Activated CD4-positive, alpha-beta T cell treated with anti-CD3 and anti-CD28 coated beads, Interleukin-2, amount 50 U/mL, for 24 hours (primary cell): Measurements from ENCODE around the gene KDM3A.

Source experiments
- DNase-seq, 2 donors: peaks; one replicate each; pipeline ENCODE4 v3.0.0-alpha.2; 2020; ENCODE audit warnings: low read depth in 1 of 2, low spot score in 1 of 2

KDM3A gene

GRCh38 chr2:86518481-86518880 is 77.3 kb downstream of the KDM3A start:
- no peak for DNase-seq

GRCh38 chr2:86519349-86519748 is 78.2 kb downstream of the KDM3A start:
- DNase-seq = no peak

- DNase-seq = no peak
Measured at GRCh38 chr2:86520153-86520552, 79.0 kb downstream of the KDM3A start.

- no peak for DNase-seq
Measured at GRCh38 chr2:86521922-86522321, 80.8 kb downstream of the KDM3A start.

GRCh38 chr2:86522711-86523110 is 81.5 kb downstream of the KDM3A start:
- no peak for DNase-seq

GRCh38 chr2:86523491-86523890 is 82.3 kb downstream of the KDM3A start:
- DNase-seq = no peak

GRCh38 chr2:86525421-86526340 is 84.5 kb downstream of the KDM3A start:
- DNase-seq = no peak

- no peak for DNase-seq
Measured at GRCh38 chr2:86533589-86533988, 92.4 kb downstream of the KDM3A start.

- no peak for DNase-seq
Measured at GRCh38 chr2:86541334-86541733, 100.2 kb downstream of the KDM3A start.
